ENCODE results near the gene MAPK8IP2. TPM values are rescaled to one million over a fixed set of nuclear protein-coding genes. Genes with fewer than 3 reads are reported as not detected.

The MAPK8IP2 gene
- total and polyA plus RNA-seq, 2 donors (not counting 1 experiment from before 2014, with no cell fraction given), result 0.10 to 0.17 TPM

DNA sequence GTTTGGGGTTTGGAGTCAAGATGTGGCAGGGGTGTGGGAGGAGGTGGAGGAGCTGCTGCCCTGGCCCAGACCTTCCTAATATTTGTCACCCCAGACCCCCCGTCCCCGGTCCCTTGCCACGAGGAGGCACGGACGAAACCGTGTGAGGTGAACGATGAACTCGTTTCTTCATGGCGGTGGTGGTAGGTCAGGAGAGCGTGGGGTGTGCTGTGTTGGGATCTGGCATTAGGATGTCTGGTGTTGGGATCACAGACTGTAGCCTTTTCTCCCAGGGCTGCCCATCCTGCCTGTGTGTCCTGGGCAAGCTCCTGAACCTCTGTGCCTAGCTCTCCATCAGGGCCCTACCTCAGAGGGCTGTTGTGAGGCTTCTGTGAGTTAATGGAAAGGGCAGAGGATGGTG, 8.4 kb downstream of the MAPK8IP2 start:
- Histone ChIP-seq H3K4me3 (replicated peaks in 1 of 4; ENCODE audit: control extremely low read depth in 1 of 4, insufficient read depth in 1 of 4, low read depth in 3 of 4, low read length in 4 of 4) (no peak overlapping the region), H4K20me1 (ENCODE audit: control insufficient read depth, extremely low read depth, insufficient read depth, low read length) (no peaks in the 10 kb centered on the region), H3K4me1 (ENCODE audit: control insufficient read depth, extremely low read depth, insufficient read depth, low read length) (no peaks in the 10 kb centered on the region), H2AFZ (ENCODE audit: low read length) (no peak overlapping the region), H3K27me3 (ENCODE audit: control insufficient read depth, insufficient read depth, low read length) (peaks cover 3% of the 10 kb centered on the region), H3K27ac (ENCODE audit: insufficient read depth, low read length) (no peak overlapping the region), H3K9me3 (ENCODE audit: control insufficient read depth, insufficient read depth, low read depth, low read length) (no peaks in the 10 kb centered on the region), H3K9ac (ENCODE audit: insufficient read depth, low read length) (no peak overlapping the region), H3K4me2 (ENCODE audit: extremely low read depth, insufficient read depth, low read length) (no peak overlapping the region), H3K36me3 (ENCODE audit: control insufficient read depth, insufficient read depth, low read length) (no peaks in the 10 kb centered on the region), H3K79me2 (ENCODE audit: control insufficient read depth, insufficient read depth, low read length) (no peaks in the 10 kb centered on the region)
- DNase-seq (ENCODE audit: low read depth in 2 of 2), result no peak
- TF ChIP-seq, protein P1, sequence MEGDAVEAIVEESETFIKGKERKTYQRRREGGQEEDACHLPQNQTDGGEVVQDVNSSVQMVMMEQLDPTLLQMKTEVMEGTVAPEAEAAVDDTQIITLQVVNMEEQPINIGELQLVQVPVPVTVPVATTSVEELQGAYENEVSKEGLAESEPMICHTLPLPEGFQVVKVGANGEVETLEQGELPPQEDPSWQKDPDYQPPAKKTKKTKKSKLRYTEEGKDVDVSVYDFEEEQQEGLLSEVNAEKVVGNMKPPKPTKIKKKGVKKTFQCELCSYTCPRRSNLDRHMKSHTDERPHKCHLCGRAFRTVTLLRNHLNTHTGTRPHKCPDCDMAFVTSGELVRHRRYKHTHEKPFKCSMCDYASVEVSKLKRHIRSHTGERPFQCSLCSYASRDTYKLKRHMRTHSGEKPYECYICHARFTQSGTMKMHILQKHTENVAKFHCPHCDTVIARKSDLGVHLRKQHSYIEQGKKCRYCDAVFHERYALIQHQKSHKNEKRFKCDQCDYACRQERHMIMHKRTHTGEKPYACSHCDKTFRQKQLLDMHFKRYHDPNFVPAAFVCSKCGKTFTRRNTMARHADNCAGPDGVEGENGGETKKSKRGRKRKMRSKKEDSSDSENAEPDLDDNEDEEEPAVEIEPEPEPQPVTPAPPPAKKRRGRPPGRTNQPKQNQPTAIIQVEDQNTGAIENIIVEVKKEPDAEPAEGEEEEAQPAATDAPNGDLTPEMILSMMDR (conservative IDR thresholded peaks at IDR 0.05 in 1 of 2, IDR thresholded peaks at IDR 0.05 in 1 of 2; ENCODE audit: low read depth in 1 of 2, low read length in 2 of 2), result no peak
- TF ChIP-seq EZH2 (IDR thresholded peaks at IDR 0.05; ENCODE audit: low read length, missing control alignments), result no peak

DNA sequence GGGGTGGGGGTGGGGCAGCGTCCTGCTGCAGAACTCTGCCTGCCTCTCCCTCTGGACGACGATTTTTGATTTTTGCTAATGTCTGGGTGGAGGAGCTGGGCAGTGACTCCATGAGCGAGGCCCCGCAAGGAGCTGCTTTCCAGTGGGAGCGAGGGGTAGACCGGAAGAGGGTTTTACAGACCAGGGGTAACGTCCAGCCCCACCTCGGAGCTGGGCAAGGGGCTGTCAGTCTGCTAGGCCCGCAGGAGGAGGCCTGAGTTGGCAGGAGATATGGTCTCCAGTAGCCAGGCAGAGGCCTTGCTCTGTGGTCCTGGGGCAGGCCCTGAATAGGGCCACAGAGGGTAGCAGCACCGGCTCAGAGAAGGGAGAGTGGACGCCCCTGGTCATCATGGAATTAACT, 9.0 kb downstream of the MAPK8IP2 start:
- no peaks in the 10 kb centered on the region for H3K79me2 ChIP-seq (ENCODE audit: control insufficient read depth, insufficient read depth, low read length)
- no peaks in the 10 kb centered on the region for H3K4me1 ChIP-seq (ENCODE audit: control insufficient read depth, extremely low read depth, insufficient read depth, low read length)
- no peak overlapping the region for H3K27ac ChIP-seq (ENCODE audit: insufficient read depth, low read length)
- TF ChIP-seq EZH2 (IDR thresholded peaks at IDR 0.05; ENCODE audit: low read length, missing control alignments), result no peak
- TF ChIP-seq, protein P1 (conservative IDR thresholded peaks at IDR 0.05 in 1 of 2, IDR thresholded peaks at IDR 0.05 in 1 of 2; ENCODE audit: low read depth in 1 of 2, low read length in 2 of 2), result no peak
- H3K4me2 ChIP-seq (ENCODE audit: extremely low read depth, insufficient read depth, low read length), result no peak overlapping the region
- no peaks in the 10 kb centered on the region for H4K20me1 ChIP-seq (ENCODE audit: control insufficient read depth, extremely low read depth, insufficient read depth, low read length)
- no peaks in the 10 kb centered on the region for H3K36me3 ChIP-seq (ENCODE audit: control insufficient read depth, insufficient read depth, low read length)
- no peaks in the 10 kb centered on the region for H3K27me3 ChIP-seq (ENCODE audit: control insufficient read depth, insufficient read depth, low read length)
- no peak for DNase-seq (ENCODE audit: low read depth in 2 of 2)
- H2AFZ ChIP-seq (ENCODE audit: low read length), result no peak overlapping the region
- H3K9me3 ChIP-seq (ENCODE audit: control insufficient read depth, insufficient read depth, low read depth, low read length), result no peaks in the 10 kb centered on the region
- no peak overlapping the region for H3K9ac ChIP-seq (ENCODE audit: insufficient read depth, low read length)
- no peak overlapping the region for H3K4me3 ChIP-seq (replicated peaks in 1 of 4; ENCODE audit: control extremely low read depth in 1 of 4, insufficient read depth in 1 of 4, low read depth in 3 of 4, low read length in 4 of 4)

DNA sequence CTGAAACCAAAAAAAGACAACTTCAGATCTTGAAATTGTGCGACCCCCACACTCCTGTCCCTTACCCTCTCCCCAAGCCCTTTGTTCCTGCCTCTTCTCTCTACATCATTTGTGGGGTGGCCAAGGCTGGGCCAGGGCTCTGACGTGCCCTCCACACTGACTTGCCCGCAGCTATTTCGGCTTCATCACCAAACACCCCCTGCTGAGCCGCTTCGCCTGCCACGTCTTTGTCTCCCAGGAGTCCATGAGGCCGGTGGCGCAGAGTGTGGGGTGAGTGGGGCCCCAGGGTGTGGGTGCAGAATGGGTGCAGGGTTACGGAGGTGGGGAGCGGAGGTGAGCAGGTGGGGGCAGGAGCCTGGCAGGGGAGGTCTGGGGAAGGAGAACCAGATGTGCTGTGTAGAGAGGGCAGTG, 9.5 kb downstream of the MAPK8IP2 start:
- Histone ChIP-seq H3K9ac (ENCODE audit: insufficient read depth, low read length) (no peak overlapping the region), H2AFZ (ENCODE audit: low read length) (no peak overlapping the region), H3K9me3 (ENCODE audit: control insufficient read depth, insufficient read depth, low read depth, low read length) (no peaks in the 10 kb centered on the region), H3K4me2 (ENCODE audit: extremely low read depth, insufficient read depth, low read length) (no peak overlapping the region), H3K27ac (ENCODE audit: insufficient read depth, low read length) (no peak overlapping the region), H3K79me2 (ENCODE audit: control insufficient read depth, insufficient read depth, low read length) (no peaks in the 10 kb centered on the region), H3K4me3 (replicated peaks in 1 of 4; ENCODE audit: control extremely low read depth in 1 of 4, insufficient read depth in 1 of 4, low read depth in 3 of 4, low read length in 4 of 4) (no peak overlapping the region), H3K4me1 (ENCODE audit: control insufficient read depth, extremely low read depth, insufficient read depth, low read length) (no peaks in the 10 kb centered on the region), H3K36me3 (ENCODE audit: control insufficient read depth, insufficient read depth, low read length) (no peaks in the 10 kb centered on the region), H4K20me1 (ENCODE audit: control insufficient read depth, extremely low read depth, insufficient read depth, low read length) (no peaks in the 10 kb centered on the region), H3K27me3 (ENCODE audit: control insufficient read depth, insufficient read depth, low read length) (no peaks in the 10 kb centered on the region)
- TF ChIP-seq, protein P1 (conservative IDR thresholded peaks at IDR 0.05 in 1 of 2, IDR thresholded peaks at IDR 0.05 in 1 of 2; ENCODE audit: low read depth in 1 of 2, low read length in 2 of 2), result no peak
- no peak for TF ChIP-seq EZH2 (IDR thresholded peaks at IDR 0.05; ENCODE audit: low read length, missing control alignments)
- DNase-seq (ENCODE audit: low read depth in 2 of 2), result no peak
